Activated CD8-positive, alpha-beta T cell treated with anti-CD3 and anti-CD28 coated beads for 36 hours (primary cell): Measurements from ENCODE around the gene PLAAT2. TPM values are rescaled to one million over a fixed set of nuclear protein-coding genes. Genes with fewer than 3 reads are reported as not detected.
A peak's percentile ranks its signal among the peaks of the same experiment; 100 is the strongest.

ENCODE experiments used
- ATAC-seq: fragments of 200-7000 bp; cut with Tn5 transposase; one replicate; pipeline ENCODE4 v1.10.0; 2021; ENCODE audit warnings: mild to moderate bottlenecking, moderate library complexity
- CTCF ChIA-PET: fragments of 350-600 bp; sonication (Branson Sonifier 250); formaldehyde crosslinking; loops from one replicate; lab custom pipeline; 2021; ENCODE audit warnings: antibody characterized with exemption; lab: Charles Lee
- POLR2A ChIA-PET: fragments of 350-600 bp; sonication (Branson Sonifier 250); formaldehyde crosslinking; loops from one replicate; lab custom pipeline; 2021; ENCODE audit warnings: antibody characterized with exemption; lab: Charles Lee
- DNase-seq: peaks from one replicate; pipeline ENCODE4 v3.0.0-alpha.2; 2020
- H3K27ac Mint-ChIP-seq: one replicate; pipeline ENCODE4 v1.8.0; 2021; ENCODE audit warnings: mild to moderate bottlenecking, mixed read lengths
- H3K27me3 Mint-ChIP-seq: one replicate; pipeline ENCODE4 v1.8.0; 2021; ENCODE audit warnings: mixed read lengths
- H3K36me3 Mint-ChIP-seq: one replicate; pipeline ENCODE4 v1.8.0; 2021; ENCODE audit warnings: low read depth, mixed read lengths
- H3K4me1 Mint-ChIP-seq: one replicate; pipeline ENCODE4 v1.8.0; 2021; ENCODE audit warnings: low read depth, mixed read lengths
- H3K4me3 Mint-ChIP-seq: one replicate; pipeline ENCODE4 v1.8.0; 2021; ENCODE audit warnings: mild to moderate bottlenecking, moderate library complexity, mixed read lengths
- H3K9me3 Mint-ChIP-seq: one replicate; pipeline ENCODE4 v1.8.0; 2021; ENCODE audit warnings: mixed read lengths
- CTCF ChIP-seq: fragments of 200-600 bp; IDR thresholded peaks from one replicate; pipeline ENCODE4 v1.8.0; 2022; ENCODE audit warnings: antibody characterized with exemption, mild to moderate bottlenecking
- intact Hi-C: fragments of 100-400 bp; cut with micrococcal nuclease; formaldehyde crosslinking; loops from one replicate; pipeline ENCODE4 v1.10.0; 2022
- total RNA-seq, 2 experiments: library from RNA; stranded (reverse); gene quantifications; one replicate each; pipeline ENCODE4 v1.2.3, GENCODE V29; 2021

Gene PLAAT2
- total RNA-seq, 2 experiments from 2014 or later = 0.38 TPM; not detected in 1

- Mint-ChIP-seq H3K27ac (peak within 1 kb of the TSS; percentile 87), H3K9me3 (no peaks in the 10 kb centered on the region), H3K27me3 (no peaks in the 10 kb centered on the region), H3K36me3 (no peaks in the 10 kb centered on the region), H3K4me1 (peaks cover 76% of the 10 kb centered on the region), H3K4me3 (peak within 1 kb of the TSS; percentile 80)
- ChIA-PET CTCF (interaction anchor here (1.2 to 2.9 kb wide), 7 partner anchors 9 to 202 kb away, joined by 4 to 7 read pairs (median 7); partner anchors contain the start of gene PLAAT2), POLR2A (interaction anchor here (0.6 to 6.4 kb wide), 8 partner anchors 9 to 1720 kb away, joined by 3 to 107 read pairs (median 8); partner anchors contain the start of genes ATL3 and PLAAT2)
- no peak for TF ChIP-seq CTCF
- DNase-seq = no peak
- intact Hi-C loops = no loop called here
- peak; percentile 46 for ATAC-seq
Measured at GRCh38 chr11:63536669-63537292, 26.4 kb downstream of the PLAAT2 start, which contains the start of gene PLAAT4. Gene PLAAT4 (plus strand): TSS chr11:63536808. CDS start chr11:63536869, 61 bp downstream.

- ATAC-seq (peak; percentile 46), DNase-seq (peak; percentile 74)
- Mint-ChIP-seq H3K9me3 (no peaks in the 10 kb centered on the region), H3K4me3 (peak overlapping the region; percentile 80), H3K27ac (peak overlapping the region; percentile 87), H3K36me3 (no peaks in the 10 kb centered on the region), H3K27me3 (no peaks in the 10 kb centered on the region), H3K4me1 (peaks cover 81% of the 10 kb centered on the region)
- ChIA-PET POLR2A (interaction anchor here (0.8 to 6.4 kb wide), 7 partner anchors 10 to 565 kb away, joined by 3 to 107 read pairs (median 5); partner anchors contain the start of genes ATL3 and PLAAT2), CTCF (interaction anchor here (1.7 to 2.9 kb wide), 4 partner anchors 10 to 57 kb away, joined by 7 read pairs; partner anchors contain the start of gene PLAAT2)
- intact Hi-C loops = no loop called here
- TF ChIP-seq CTCF = no peak
Measured at GRCh38 chr11:63535734-63536133, 27.4 kb downstream of the PLAAT2 start.

GRCh38 chr11:63534895-63535461, 28.2 kb downstream of the PLAAT2 start:
- Mint-ChIP-seq H3K27ac (peak overlapping the region; percentile 87), H3K4me3 (peak overlapping the region; percentile 36), H3K9me3 (no peaks in the 10 kb centered on the region), H3K27me3 (no peaks in the 10 kb centered on the region), H3K36me3 (no peaks in the 10 kb centered on the region), H3K4me1 (peaks cover 79% of the 10 kb centered on the region)
- intact Hi-C loops = no loop called here
- TF ChIP-seq CTCF = no peak
- CTCF ChIA-PET = interaction anchor here (0.7 to 1.6 kb wide), 2 partner anchors 29 to 101 kb away, joined by 3 to 4 read pairs; no protein-coding TSS in a partner anchor
- peak; percentile 31 for ATAC-seq
- DNase-seq = peak; percentile 43
- POLR2A ChIA-PET = interaction anchor here (0.8 to 6.4 kb wide), 5 partner anchors 17 to 566 kb away, joined by 3 to 107 read pairs (median 5); partner anchors contain the start of gene PLAAT2

GRCh38 chr11:63534076-63534475, 29.1 kb downstream of the PLAAT2 start:
- POLR2A ChIA-PET = interaction anchor here (1.1 to 6.4 kb wide), 2 partner anchors 18 to 25 kb away, joined by 3 to 107 read pairs; no protein-coding TSS in a partner anchor
- CTCF ChIA-PET = interaction anchor here (1.6 kb wide), 1 partner anchor 102 kb away, joined by 4 read pairs; no protein-coding TSS in a partner anchor
- H3K36me3 Mint-ChIP-seq = no peaks in the 10 kb centered on the region
- H3K9me3 Mint-ChIP-seq = no peaks in the 10 kb centered on the region
- intact Hi-C loops = no loop called here
- no peak for TF ChIP-seq CTCF
- H3K27me3 Mint-ChIP-seq = no peaks in the 10 kb centered on the region
- H3K4me3 Mint-ChIP-seq = no peak overlapping the region
- H3K27ac Mint-ChIP-seq = peak overlapping the region; percentile 40
- peaks cover 85% of the 10 kb centered on the region for H3K4me1 Mint-ChIP-seq
- no peak for ATAC-seq
- DNase-seq = no peak
